HG03060 (cell line): ENCODE measurements around the gene TLR5.

Source experiments
- ATAC-seq: cut with Tn5 transposase; IDR thresholded peaks from one replicate; pipeline ENCODE4 v1.9.1; 2021; ENCODE audit warnings: low read depth, moderate number of reproducible peaks; ENCODE audit not compliant: unreplicated experiment

The TLR5 gene

DNA sequence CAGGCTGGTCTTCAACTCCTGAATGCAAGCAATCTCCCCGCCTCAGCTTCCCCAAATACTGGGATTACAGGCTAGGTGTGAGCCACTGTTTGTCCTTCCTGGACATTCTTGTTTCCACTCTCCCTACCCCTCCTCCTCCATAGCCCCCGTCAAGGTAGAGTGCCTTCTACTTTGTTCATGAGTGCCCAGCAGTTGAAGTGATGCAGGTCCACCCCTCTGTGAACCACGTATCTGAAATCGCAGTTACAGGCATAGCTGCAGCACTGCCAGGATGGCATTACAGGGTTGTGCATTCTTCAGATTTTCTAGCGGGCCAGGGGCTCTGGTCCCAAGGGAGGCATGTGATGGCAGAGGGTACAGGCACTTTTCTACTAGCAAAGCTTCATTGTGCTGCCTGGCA, 7.4 kb upstream of the TLR5 start:
- no peak for ATAC-seq

DNA sequence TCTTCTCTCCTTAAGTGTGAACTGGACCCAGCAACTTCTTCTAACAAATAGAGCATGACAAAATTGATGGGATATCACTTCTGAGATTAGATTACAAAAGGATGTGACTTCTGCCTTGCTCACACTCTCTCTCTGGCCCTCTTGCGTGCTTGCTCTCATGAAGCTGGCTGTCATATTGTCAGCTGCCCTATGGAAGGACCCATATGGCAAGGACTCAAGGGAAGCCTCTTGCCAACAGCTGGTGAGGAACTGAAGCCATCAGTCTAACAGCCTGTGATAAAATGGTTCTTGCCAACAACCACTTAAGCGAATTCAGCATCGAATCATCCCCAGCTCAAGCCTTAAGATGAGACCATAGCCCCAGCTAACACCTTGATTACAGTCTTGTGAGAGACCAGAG, 4.8 kb upstream of the TLR5 start:
- no peak for ATAC-seq

DNA sequence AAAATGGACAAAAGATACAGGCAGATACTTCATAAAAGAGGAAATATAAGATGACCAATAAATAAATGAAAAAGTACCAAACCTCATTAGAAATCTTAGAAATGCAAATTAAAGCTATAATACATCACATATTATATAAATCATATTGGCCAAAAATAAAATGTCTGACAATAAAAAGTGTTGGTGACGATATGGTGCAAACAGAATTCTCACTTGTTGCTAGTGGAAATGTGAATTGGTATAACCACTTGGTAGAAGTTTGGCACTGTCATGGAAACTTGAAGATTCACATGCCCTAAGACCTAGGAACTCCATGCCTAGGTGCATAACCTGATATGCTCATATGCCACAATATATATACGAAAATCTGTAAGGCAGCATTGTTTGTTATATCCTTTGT, 4.4 kb upstream of the TLR5 start:
- no peak for ATAC-seq

DNA sequence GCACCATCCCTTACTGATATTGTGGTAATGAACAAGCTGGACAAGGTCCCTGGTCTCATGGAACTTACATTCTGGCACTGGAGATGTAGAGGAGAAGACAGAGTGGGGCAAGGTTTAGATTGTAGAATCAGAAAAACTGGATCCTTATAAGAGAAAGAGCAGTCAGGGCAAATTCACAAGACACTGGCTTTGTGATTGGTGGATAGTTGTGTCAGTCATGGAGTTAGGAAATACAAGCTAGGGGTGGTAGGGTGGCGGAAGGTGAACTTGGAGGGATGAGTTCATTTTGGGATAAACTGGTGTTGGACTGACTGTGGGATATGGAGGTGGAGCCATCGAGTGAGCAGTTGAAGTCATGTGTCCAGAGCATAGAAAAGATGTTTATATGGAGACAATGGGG, 3.7 kb upstream of the TLR5 start:
- no peak for ATAC-seq

DNA sequence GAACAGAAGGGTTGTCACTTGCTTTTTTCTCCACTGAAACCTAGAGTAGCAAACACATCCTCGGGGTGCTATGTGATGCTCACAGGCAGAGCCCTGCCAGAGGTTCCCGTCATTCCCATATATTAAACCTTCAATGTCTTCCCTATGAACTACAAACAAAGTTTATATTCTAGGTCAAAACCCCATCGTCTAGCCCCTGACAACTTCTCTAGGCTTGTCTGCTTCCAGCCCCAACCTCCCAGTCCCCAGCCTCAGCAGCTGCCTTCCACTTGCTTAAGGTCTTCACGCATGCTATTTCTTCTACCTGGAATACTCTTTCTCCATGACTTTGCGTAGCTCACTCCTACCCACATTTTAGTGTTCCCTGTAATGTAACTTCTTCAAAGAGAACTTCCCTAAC, 1.9 kb upstream of the TLR5 start:
- ATAC-seq: no peak

DNA sequence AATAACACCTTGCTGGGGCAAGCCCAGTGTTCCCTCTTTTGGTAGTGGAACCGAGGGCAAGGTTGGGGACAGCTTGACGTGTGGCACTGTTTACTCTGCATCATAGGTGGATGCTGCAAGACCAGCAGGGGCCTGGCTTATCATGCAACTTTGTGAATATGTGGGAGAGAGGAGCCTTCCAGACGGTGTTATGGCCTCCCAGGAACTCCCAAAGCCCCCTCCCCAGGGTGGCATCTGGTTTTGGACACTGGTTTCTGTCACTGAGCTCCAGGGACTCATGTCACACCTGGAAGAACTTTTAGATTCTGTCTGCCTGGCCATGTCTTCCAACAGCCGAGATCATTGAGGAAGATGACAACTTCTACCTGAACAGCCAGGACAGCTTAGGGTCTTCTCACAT, 1.4 kb upstream of the TLR5 start:
- no peak for ATAC-seq

DNA sequence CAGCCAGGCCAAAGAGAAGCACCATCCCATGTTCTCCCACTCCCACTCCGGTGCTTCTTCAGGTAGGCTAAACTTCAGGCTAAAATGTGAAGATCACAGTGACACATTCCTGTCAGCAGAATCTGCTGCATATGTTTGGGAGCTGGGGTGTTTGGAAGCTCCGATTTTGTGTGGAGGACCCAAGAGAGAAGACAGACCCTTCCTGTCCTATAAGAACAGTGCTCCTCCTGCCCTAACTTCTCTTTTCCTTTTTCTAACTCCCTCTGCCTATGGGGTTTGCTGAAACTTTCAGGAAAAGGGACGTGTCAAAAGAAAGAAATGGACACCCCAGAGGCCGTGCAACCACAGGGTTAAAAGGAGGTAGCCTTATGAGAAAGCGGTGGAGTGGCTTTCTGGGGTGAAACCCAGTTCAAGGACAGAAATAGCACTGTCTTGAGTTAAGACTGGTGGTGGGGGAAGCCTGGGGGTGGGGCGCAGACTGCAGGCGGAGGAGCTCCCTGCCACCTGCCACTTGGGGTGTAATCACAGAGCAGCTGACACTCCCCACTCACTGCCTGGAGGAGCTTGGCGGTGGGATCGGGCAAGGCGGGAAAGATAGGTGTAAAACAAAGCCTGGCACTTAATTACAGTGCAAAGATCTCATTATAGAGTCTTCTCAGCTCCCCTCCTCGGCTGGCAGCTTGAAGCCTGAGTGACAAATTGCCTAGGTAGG, 645 bp upstream of the TLR5 start:
- ATAC-seq: no peak

DNA sequence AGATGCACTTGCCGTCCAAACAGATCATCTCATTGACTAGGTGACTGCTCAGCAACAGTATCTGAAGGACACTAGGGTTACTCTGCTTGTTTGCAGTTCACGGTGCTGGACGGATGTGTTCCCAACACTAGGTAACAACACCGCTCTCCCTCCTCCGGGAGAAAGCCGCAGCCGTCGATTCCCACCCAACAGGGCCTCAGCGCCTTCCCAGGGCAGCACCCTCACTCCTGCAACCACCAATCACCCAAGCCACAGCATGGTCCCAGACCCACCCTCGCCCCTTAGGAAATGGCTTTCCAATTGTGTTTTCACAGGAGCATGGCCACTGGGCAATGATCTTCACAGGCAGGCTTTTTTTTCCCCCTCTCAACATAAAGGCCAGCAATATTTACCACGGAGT, 779 bp downstream of the TLR5 start:
- ATAC-seq: no peak

DNA sequence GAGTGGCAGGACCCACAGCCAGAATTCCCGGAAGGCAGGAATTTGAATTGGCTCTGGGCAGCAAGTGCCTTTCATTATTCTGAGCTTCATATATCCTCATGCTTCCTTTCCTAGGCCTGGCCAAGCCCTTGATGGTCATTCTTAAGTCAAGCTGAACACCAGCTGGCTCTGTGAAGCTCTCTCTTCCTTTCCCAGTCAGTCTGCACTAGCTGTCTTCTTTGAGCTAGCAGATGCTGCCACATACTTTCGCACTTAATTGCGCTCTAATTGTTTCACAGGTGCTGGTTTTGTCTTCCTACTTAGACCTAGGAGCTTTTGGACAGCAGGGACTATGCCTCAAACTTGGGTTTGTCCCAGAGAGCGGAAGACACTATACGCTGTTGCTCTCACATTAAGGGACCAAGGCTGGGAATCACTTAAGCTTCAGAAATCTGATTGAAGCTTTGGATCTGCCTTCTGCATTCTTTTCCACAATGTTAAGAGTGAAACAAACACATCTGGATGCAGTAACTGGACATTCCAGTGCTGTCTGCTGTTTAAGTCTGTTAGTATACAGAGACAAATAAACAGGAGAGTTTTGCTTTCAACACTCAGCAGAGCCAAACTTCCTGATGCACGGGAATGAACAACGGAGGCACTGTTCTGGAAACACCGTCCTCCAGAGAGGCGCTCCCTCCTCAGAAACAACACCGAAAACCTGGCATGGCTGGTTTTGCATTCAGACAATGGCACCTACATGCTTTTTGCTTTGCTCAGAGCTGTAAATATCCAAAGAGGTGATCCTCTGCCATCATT, 2.2 kb downstream of the TLR5 start:
- no peak for ATAC-seq

DNA sequence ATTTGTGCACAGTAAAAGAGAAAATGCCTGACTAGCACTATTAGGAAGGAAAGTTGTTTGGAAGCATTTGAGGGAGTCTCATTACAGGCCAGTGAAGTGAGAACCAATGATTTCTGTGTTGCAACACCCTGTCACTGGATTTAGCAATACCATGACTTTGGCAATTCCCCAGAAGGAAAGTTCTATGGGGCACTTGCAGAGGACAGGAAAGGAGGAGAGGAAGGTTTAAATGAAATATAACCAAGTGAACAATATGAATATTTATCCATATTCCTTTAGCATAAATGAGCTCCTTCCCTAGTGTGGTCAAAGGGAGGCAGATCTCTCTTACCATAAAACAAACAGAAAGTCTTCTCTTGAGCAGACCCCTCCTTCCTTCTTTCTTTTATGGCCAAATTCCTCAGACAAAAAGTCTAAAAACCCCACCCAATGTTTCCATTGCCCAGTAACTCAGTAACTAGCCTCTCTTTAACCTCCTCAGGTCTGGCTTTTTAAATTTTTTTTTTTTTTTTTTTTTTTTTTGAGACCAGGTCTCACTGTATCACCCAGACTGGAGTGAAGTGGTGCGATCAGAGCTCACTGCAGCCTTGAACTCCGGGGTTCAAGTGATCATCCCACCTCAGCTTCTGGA, 5.5 kb downstream of the TLR5 start:
- no peak for ATAC-seq

DNA sequence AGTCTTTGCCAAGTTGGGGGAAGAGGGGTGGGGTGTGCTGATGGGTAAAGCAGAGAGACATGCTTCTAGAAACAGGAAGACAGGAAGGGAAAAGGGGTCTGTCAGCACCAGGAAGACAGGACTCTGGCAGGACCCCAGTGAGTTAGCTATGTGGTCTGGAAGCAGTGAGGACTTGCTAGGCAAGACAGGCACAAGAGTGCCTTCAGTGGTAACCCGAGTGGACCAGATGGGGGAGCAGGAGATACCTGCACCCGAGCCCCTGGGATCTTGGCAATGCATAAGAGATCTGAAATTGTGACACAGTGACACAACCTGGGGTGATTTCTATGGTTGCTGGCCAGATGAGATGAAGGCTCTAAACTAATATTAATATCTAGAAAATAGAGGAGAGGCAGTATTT, 7.0 kb downstream of the TLR5 start:
- no peak for ATAC-seq

DNA sequence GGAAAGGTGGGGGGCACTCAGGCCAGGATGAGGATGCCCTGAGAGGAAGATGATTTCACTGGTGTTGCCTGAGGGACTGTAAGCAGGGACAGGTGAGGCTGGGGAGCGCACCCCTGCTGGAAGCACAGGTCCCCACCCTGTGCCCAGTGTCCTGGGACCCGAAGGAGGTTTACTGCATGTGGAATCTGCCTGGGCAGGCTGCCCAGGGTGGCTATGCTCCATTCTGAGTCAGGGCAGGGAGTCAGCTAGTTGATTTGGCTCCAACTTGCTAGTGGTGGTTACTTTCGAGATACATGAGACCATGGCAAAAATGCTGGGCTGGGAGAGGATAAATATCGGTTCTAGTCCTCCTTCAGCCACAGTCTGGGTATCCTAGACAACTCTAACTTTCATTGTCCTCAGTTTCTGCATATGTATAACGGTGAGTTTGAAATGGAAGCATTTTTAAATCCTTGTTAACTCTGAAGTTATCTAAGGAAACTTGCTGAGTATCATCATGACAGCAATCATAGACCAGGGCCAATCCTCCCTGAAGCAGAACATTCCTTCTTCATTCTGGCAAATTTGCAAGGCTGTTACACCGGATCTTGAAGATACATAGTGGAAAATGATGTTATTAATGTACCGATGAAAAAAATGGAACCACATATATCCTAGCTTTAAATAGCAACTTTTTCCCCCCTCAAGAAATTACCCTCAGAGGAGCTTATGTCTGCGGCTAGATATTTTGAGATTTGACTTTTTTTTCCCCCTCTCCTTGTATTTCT, 7.7 kb downstream of the TLR5 start:
- no peak for ATAC-seq

DNA sequence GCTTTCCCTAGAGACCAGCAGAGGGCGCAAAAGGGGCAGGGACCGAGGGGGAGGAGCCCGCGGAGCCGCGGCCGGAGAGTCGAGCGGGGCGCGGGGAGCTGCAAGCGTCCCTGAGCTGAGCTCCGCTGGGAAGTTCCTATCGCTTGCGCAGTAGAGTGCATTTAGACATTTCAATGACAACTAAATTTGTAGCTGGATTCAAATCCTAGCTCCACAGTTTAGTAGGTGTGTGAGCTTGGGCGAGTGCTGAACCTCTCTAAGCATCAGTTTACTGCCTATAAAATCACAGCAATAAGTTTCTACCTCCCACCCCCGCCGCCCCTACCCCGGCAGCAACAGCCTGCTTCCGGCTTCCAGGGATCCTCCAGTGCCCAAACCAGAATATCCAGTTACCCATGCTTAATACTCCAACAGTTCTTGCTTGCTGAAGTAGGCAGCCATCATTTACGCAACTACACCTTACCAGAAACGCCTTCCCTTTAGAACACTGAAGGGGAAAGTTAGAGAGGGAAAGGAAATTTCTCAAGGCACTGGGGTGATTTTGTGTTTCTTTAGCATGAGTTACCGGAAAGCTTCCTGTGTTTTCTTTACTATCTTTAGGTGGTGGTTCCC, 9.1 kb downstream of the TLR5 start:
- no peak for ATAC-seq

DNA sequence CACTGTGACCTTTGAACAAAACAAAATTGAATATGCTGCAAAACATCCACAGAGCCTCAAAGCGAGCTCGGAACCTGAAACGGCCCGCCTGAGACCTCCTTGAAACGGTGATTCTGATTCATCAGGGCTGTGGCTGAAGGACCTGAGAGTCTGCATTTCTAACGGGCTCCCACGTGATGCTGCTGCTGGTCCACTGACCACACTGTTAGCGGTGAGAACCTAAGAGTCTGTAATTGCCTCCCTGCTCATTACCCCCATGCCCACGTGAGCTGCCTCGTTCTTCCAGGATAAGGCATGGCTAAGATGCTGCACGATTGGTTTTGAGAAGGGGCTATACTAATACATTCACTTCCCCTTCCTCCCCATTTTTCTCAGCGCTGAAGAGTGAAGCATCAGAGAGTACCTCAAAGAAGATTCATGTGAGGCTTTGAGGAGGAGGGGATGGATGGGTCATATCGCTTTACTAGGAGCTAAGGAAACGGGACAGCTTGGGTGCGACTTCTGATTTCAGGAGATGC, 9.7 kb downstream of the TLR5 start:
- no peak for ATAC-seq

DNA sequence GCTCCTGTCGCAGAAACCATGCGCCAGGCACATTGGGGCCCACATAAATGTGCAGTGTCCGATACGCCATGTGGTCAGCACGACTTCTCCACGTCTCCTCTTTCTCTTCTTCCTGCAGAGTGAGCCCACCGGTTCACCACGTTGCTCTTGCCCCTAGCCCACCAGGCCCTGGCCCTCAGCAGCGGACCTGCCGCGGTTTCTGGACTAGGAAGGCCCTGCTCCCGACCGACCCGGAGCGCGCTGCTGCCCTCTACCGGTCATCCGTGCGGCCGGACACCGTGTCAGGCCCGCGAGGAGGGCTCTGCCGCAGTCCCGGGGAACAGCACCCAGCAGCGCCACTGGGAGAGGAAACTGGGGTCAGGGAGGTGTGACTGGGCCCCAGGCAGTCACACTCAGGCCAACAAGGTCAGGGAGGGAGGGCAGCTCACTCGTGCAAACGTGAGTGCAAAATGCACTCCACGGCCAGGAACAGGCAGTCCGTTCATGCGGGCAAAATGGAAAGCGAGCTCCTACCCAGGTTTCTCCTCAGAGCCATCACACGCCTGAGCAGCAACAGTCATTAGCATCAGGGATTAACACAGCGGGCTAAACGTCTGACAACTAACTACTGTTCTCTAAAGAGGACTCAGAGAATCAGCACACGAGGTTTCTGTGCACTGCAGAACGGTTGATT, 13.7 kb downstream of the TLR5 start:
- no peak for ATAC-seq

DNA sequence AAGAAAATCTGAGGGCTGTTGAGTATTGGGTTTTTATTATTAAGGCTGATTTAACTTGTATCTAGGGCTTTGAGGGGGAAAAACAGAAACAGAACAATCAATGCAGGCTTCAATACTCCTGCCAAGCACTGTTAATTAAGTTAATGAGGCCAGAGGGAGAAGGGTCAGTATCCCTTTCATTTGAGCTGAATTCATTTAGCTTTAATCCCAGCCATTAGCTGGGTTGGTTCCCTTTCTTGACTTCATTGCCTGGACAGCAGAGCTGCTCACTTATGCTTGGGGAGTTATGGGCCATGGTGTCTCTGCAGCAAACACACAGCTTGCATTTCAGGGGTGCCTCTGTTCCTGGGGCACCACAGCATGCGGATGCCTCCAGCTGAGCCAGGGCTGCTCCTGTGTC, 16.3 kb downstream of the TLR5 start:
- ATAC-seq: no peak

DNA sequence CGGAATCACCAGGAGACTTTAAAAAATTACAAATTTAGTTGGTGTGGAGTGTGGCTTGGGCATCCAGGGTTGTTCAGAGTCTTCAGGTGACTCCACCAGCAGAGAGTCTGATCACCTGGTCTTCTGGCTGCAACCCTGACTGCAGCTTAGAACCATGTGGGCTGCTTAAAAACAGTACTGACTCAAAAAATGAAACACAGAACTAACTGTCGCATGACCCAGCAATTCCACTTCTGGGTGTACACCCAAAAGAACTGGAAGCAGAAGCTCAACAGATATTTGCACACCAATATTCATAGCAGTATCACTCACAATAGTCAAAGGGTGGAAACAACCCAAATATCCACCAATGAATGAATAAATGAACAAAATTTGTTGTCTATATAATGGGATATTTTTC, 17.3 kb downstream of the TLR5 start:
- ATAC-seq: no peak

DNA sequence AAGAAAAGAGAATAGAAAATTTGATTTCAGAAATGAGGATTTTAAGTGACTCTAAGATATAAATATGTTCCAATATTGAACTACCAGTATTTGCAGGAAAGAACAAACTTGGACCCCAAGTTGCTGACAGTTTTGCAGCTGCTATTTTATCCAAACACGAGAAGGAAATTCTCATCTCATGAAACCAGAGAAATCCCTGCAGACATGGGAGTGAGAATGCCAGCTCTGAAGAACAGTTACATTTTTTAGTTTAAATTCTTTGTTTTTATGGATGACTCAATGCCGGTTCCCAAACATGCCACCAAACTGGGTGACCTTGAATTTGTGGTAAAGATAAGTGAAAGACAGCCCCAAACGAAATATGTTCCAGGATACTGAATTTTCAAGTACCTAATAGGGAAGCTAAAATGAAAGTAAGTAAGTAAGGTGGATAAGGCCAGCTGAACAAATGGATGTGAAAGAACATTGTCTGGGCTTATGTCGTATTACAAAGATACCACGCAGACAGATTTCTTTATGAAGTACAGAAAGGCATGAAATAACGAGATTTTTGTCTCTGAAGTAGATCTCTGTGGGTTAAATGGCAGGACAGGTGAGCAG, 19.9 kb downstream of the TLR5 start:
- no peak for ATAC-seq

DNA sequence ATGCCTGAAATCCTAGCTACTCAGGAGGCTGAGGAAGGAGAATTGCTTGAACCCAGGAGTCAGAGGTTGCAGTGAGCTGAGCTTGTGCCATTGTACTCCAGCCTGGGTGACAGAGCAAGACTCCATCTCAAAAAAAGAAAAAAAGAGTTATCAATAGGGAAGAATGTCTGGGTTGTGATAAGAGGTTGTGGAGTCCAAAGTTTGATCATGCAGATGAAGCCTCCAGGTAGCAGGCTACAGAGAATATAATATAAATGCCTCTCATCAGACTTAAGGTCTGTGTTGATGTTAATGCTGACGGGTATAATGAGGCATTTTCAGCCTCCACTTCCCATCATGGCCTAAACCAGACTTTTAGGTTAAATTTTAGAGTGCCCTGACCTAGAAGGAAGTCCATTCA, 24.6 kb downstream of the TLR5 start:
- ATAC-seq: no peak

DNA sequence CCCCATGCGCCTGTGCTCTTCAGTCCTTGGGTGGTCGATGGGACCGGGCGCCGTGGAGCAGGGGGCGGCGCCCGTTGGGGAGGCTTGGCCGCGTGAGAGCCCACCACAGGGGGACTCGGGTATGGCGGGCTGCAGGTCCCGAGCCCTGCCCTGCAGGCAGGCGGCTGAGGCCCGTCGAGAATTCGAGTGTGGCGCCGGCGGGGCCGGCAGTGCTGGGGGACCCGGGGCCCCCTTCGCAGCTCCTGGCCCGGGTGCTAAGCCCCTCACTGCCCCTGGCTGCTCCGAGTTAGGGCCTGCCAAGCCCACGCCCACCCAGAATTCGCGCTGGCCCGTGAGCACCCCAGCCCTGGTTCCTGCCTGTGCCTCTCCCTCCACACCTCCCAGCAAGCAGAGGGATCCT, 26.1 kb downstream of the TLR5 start:
- no peak for ATAC-seq
